GM18517 (cell line): ENCODE data around the gene CDH22.

Source experiments
- ATAC-seq: cut with Tn5 transposase; IDR thresholded peaks from one replicate; pipeline ENCODE4 v1.9.1; 2021; ENCODE audit warnings: mild to moderate bottlenecking, moderate library complexity; ENCODE audit not compliant: unreplicated experiment

CDH22 gene

DNA sequence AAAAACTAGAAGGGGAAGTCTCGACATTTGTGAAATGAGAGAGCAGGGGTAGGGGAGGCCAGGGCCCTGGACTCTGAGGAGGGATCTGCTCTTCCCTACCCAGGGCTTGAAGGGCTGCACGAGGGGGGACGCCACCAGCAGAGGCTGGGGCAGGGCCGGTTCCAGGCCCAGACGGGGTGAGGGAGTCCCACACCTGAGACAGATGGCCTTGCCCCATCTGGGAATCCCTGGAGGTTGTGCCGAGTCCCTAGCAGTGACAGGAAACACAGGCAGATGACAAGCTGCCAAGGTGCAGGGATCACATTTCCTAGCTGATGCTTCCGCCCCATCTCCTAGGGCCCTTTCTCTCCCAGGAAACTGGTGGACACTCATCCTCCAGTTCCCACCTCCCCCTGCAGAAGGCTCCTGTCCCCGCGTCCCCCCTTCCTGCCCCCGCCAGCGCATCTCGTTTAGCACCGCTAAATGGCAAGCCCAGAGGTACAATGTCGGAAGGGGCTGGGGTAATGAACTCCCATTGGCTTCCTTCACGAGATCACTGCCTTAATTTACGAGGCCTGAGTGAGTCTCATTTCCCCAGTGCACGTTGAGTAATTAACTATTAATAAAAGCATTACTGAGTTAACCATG is 35.2 kb upstream of the CDH22 start:
- no peak for ATAC-seq

DNA sequence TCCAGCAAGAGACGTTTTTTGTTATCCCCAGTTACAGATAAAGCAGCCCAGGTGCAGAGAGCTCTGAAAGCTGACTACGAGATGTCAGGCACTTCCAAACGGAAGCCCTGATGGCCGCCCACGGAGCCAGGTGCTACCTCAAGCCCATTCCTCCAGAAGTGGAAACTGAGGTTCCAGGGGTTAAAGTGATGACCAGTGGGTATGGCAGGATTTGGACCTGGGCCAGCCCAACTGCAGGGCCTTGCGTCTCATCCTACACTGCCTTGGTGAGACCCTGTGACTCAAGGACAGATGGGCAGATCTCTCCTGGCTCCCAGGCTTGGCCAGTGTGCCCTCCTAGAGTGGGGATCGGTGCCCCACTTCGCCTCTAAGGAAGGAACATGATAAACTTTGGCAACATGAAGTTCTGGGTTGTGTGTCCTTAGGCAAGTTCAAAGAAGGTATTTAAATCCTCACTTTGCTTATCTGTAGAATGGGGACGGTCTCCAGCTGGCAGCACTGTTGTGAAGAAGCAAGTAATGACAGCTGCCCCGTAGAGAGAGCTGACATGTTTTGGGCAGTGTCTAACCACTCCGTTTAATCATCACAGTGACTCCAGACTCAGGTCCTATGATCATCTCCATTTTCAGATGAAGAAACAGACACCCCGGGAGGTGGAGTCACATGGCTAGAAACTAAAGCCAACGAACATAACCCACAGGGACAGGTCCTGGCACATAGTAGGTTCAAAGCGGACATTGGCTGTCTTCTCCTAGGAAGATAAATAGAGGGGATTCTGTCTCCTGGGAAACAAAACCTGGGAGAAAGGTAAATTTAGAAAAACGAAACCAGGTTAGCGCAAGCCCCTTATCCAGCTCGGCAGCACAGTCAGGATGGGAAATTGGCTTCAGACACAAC is 34.4 kb upstream of the CDH22 start:
- ATAC-seq, result no peak

DNA sequence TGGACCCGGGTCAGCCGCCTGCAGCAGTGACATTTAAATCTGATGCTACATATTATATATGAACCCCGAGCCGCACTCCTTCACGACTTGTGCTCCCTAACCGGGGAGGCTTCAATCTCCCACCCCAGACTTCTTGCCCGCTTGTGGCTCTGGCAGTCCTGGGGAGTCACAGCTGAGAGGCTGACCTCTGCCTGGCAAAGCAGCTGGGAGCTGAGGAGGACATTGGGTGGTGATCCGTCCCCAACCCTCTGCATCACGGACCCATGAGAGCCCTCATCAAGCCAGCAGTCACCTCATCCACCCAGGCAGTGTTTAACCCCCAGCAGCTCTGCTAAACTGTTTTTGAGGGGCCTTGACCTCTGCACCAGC is 33.7 kb upstream of the CDH22 start:
- ATAC-seq, result no peak

DNA sequence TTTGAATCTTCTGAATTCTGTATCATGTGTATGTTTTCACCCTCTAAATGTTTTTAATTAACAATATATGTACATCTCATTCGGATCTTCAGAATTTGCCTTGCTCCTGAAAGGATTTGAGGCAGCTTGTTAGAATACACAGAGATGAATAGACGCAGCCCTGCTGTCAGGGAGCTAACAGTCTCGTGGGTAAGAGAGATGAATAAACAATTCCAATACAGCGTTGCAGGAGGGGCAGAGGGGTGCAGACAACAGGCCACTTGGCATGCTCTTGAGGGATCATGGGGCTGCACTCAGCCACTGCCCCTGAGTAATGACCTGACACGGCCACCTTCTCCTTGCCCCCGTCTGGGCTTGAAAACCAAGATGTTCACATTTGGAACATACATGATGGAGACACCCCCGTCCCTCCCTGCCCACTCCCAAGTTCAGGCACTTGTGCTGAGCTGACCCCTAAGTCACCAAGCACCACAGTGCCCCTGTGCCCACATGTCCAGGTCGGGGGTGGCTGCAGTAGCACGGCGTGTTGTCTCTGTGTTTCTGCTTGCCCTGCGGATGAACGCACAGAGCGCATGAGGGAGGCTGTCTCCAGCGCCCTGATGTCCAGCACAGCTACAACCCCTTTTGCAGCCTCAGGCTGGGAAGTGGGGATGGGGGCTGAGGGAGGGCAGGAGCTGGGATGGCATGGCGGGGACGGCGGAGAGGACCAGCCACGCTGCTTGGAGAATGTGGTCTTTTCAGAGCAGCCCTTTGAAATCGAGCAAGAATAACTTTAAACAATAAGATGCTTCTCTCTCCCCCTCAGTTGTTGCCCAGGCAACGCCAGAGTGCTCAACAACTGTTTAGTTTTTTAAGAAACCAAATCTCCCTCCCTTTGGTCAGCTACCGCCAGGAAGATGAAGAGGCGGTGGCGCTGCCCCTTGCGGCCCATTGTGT is 33.0 kb upstream of the CDH22 start:
- ATAC-seq, result no peak

DNA sequence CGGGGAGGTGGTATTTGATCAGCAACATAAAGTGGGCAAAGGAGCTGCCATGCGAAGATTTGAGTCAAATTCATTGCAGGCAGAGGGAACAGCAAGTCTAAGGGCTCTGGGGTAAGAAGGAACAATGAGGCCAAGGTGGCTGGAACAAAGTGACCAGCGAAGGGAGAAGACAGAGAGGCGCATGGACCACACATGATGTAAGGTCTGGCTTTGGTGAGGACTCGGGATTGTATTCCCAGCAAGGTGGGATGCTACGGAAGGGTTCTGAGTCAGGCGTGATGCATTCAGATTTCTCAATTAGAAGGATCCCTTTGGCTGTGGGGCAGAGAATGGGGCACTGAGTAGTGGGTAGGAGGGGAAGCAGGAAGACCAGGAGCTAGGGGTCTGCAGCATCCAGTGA is 30.7 kb upstream of the CDH22 start:
- ATAC-seq, result no peak

DNA sequence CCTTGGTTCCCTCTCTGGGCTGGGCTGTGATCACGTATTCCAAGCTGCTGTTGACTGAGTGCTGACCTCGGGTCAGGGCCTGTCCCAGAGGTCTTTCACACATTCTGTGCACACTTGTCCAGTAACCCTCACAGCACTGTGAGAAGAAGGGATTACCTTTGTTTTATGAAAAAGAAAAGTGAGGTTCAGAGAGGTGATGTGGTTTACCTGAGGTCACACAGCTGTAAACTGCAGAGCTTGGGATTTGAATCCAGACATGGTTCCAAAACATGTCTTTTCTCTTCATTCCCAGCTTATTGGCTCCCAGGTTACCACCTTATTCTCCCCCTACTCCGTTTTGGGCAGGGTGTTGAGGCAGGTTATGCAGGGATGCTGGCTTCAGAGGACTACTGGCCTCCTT is 28.4 kb upstream of the CDH22 start:
- no peak for ATAC-seq

DNA sequence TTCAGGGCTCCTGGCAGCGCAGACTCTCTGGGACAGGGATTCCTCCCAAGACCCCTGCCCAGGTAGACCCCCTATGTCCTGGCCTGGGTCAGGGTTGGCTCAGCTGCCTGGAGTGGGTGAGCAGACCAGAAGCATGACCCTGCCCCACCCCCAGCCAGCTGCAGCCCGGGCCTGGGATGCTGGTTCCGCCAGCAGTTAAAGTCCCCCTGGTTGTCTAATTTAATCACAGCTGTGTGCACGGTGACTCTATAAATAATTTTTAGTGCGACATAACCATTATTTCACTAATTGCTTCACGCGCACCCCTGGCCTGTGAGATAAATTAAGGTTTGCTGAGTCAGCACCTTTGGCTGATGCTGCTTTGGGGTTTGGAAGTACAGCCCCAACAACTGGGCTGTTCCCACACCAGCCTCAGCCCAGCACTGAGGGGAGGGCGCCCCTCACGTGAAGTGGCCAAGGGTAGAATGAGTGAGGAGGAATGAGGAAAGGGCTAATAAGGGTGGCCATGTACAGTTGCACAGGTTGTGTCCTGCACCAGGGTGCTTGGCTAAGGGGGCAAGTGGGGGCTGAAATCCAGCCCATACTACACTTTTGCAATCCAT is 26.1 kb upstream of the CDH22 start:
- ATAC-seq, result no peak

DNA sequence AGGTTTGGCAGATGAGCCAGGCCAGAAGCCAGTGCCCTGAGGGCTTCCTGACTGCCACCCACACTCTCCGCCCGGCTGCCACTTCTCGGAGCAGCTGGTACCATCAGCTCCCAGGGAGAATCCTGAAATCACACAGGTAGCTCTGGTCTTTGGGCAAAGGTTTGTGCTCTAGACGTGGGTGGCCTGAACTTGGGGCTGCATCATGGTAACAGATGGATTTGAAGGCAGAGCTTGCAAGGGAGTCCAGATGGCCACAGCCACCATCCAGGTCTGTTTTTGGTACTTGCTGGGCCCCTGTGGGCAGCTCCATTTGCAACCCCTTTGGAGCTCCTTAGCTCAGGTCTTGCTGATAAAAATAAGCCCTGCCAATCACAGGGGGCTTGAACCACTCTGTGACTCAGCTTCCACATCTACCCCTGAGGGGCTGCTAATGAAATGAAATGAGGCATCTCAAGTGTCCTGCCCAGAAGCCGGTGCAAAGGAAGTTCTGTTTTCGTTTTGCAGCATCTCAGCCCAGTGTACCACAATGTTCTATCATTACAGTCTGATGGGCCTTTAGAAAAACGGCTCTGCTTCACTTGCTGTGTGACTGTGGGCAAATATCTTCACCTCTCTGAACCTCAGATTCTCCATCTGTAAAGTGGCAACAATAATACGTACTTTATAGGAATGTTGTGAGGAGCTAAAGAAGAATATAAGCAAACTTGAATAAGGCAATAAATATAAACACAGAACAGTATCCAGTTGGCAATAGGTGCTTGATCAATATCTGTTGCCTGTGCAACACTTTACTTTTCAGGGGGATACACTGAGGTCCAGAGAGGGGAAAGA is 25.1 kb upstream of the CDH22 start:
- no peak for ATAC-seq

DNA sequence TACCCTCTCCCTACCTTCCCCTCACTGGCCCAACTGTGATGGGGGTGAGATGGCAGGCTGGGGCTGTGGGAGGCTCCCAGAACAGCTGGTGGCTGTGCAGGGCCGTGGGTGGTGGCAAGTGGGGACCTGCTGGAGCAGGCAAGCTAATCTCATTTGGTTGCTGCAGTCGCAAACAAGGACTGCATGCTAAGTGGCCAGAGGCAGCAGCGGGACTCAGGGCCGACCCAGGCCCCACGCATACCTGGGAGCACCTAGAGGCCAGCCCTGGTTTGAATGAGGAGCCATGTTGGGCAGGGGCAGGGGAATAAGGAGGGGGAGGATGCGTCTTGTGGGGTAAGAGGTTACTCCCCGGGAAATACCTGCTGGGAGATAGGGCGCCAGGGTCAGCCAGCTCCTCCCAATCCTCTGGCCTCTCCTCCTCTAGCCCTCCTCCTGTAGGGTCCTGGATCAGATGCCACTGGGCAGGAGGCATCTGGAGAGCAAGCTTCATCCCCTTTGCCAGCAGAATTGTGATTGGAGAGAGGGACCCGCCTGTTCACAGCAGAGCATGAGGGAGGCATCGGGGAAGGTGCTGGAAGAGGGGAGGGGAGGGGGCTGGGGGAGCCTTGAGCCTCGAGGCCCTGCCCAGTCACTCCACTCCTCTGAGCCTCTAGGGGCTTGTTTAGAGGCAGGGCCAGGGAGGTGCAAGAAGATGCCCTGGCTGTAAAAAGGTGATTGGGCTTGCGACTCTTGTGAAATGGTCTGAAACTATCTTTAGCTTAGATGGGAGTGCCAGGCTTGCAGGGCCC is 24.3 kb upstream of the CDH22 start:
- no peak for ATAC-seq

DNA sequence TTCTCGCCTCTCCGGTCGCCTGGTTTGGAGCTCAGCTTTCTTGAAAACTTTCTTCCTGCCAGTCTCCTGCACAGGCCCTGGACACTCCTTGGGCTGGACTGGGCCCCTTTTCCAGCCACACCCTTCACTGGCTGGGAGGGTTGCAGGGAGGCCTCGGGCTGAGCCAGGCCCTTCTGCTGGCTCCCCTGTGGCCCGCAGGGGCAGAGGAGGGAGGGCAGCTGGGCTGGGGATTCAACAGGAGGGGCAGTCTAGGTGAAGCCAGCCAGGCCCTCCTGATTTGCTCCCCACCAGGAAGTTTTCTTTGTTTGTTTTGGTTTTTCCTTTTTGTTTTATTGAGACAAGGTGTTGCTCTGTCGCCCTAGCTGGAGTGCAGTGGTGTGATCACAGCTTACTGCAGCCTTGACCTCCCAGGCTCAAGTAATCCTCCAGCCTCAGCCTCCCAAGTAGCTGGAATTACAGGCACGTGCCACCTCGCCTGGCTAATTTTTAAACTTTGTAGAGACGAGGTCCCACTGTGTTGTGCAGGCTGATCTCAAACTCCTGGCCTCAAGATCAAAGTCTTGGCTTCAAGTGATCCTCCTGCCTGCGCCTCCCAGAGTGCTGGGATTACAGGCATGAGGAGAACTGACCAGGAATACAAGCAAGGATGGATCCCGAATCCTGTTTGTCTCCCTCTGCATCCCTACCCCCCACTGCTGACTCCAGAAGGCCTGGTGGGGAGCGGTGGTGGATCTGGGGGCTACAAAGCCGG is 23.5 kb upstream of the CDH22 start:
- no peak for ATAC-seq

DNA sequence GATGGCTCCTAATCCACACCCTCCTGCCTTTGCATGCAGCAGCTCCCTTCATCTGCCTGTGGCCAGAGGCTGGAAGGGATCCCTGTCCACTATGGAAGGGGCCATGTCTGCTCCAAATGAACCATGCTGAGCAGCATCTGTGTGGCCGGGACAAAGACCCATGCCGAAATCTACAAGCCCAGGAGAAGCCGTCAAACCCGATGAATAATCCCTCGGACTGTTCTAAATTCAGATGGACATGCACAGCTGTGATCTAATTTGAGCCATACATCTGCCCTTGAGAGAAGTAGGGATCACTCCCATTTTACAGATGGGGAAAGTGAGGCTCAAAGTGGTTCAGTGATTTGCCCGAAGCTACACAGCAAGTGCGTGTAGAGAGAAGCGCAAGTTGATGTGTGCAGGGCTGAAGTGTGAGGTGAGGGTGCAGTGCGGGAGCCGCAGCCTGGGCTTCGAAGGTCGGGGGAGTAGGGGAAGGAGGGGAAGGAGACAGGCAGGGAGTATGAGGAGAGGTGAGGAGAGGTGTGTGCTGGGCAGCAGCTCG is 22.6 kb upstream of the CDH22 start:
- no peak for ATAC-seq

DNA sequence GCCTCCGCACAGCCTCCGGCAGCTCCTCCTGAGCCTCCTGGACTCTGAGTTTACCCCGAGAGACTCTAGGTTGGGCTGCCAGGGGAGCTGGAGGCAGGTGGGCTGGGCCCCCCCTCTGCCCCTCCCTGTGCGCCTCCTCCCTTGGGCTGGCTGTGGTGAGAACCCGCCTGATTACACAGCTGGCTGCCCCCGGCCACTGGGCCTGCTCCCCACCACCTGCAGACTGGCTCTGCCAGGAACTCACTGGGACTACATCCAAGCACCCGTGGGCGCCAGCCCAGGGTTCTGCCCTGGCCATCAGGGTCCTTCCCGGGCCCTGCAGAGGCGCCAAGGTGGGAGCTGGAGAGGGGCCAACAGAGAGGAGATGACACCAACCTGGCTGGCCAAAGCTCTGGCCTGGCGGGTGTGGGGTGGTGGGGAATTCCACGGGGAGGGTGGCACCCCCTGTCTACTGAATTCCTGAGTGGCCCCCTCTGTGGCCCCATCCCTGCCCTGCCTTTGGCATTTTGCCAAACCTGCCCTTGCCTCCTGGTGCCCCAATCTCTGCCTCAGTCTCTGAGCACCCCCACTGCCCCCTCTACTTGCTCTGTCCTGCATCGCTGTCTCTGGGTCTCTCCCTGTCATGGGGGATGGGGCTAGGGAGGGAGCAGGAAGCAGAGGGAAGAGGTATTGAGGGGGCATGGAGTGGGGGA is 21.9 kb upstream of the CDH22 start:
- ATAC-seq, result no peak

DNA sequence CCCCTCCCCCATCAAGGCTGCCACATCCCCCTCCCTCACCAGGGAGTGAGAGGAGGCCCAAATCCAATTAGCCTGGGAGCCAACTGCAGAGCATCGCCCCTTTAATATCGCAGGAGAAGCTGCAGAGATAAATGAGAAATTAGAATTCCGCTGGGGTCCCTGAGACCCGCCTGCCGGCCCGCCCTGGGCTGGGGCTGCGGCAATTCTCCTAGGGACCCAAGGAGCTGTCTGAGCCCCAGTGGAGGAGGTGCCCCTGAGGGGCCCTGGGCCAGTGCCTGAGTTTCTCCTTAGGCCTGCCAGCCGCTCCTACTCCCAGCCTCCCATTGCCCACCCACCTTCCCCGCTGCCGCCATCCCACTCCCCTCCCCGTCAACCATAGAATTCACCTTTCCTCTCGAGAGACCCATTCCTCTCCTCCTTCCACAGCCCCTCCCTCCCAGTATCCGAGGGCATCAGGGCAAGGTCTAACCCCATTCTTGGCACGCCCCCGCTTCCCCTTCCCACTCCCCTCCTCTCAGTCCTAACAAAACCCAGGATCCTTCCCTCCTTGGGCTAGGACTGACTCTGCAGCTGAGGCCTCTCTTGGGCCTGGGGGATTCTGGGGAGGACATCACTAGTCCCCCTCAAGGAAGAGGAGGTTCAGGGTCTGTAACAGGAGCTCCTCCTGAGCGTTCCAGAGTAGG is 20.0 kb upstream of the CDH22 start:
- no peak for ATAC-seq

DNA sequence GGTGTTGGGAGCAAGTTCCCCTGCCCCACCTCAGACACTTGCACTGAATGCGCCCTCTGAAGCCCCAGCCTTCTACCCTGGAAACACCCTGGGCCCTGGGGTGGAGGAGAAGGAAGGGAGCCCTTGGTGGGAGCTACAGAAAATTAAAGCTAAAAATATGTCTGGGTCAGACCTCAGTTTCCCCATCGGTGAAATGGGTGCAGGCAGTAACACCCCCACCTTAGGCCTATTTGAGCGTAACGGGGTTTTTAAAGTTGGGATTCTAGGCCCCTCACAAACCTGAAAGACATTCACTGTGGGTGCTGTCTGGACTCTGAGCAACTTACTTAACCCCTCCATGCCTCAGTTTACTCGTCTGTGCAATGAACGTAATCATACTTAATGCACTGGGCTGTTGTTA is 19.3 kb upstream of the CDH22 start:
- ATAC-seq, result no peak

DNA sequence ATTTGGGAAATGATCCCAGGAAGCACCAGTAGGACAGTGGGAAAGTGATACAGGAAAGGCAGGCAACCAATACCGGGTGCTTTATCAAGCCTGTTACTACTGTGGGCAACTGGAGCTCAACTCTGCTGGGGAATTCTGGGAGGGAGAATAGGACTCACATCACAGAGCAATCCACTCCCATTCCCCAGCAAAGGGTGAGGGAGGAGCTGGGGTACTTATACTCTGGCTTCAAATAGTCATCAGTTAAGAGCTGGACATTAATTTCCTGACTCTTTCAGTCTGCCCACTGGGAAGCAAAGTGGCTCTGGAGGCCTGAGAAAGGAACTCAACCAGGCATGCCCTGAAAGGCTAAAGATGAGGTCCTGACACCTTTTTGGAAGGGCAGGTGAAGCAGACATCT is 17.5 kb upstream of the CDH22 start:
- no peak for ATAC-seq

DNA sequence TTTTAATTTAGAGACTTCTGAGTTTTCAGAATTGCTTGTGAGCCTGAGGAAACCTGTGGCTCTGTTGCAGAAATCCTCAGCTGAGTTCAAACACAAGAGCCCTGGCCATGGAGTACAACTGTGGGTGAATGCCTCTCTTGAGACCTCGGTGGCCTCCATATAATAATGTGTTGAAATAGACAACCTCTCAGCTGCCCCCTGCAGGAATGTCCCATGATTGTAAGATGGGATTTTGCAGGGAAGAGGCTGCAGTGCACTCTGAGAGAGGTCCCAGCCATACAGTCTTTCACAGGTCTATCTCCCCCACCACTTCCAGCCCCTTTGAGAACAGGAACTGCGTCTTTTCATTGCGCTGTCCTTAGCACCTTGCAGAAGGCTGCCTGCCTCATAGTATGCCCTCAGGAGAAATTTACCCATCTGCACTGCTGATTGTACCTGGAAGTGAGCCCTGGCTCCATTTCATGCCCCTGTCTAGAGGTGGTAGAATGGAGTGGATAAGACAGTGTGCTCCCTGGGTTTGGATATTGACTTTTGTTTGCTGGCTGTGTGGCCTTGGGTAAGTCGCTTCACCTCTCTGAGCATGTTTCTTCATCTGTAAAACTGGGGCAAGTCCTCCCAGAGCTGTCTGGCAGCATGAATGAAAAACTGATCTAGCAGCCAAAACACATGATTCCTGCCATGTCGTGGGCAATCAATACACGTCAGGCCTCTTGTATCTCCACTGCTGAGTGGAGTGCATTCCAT is 16.8 kb upstream of the CDH22 start:
- no peak for ATAC-seq

DNA sequence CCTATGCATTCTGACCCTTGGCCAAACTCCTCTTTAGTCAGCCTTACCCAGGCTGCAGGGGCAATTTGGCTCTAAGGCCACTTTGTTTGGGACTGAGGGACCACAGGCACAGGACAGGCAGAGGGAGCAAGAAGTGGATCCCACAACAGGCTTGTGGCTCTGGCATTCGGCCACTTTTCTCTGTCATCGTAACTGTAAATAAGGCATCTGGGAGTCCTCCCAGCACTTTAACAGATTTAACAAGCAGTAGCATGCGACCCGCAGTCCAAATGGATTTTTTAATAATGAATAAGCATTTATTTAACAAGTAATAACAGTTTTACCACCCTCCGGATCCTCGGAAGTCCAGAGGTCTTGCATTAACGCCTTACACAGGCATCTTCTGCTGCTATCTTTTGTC is 16.1 kb upstream of the CDH22 start:
- no peak for ATAC-seq
